Body of pancreas (tissue), 4 donors: ENCODE measurements around the gene LSAMP.

Source experiments
- CTCF ChIP-seq, 7 experiments: fragments of 450-650 bp in 4 of 7; fragments of 200-600 bp in 3 of 7; sonication (generic) in 3 of 7; IDR thresholded peaks; one replicate each; pipeline ENCODE4 v1.5.1; 2016 to 2019; ENCODE audit warnings: antibody characterized with exemption in 7 of 7
- POLR2A ChIP-seq, 3 donors: fragments of 450-650 bp; IDR thresholded peaks; one replicate each; pipeline ENCODE4 v1.6.1; 2016; ENCODE audit warnings: antibody characterized with exemption in 3 of 3, mild to moderate bottlenecking in 2 of 3

- TF ChIP-seq CTCF (IDR thresholded peaks at IDR 0.05): no peak
- no peak for TF ChIP-seq POLR2A (IDR thresholded peaks at IDR 0.05)
These were observed 303.6 kb downstream of the LSAMP start for GRCh38 chr3:116141724-116142123.
